HG02870 (cell line): Measurements from ENCODE around the gene PSMD5.

Source experiments
- ATAC-seq: cut with Tn5 transposase; IDR thresholded peaks from one replicate; pipeline ENCODE4 v1.9.1; 2021; ENCODE audit warnings: mild to moderate bottlenecking, moderate library complexity; ENCODE audit not compliant: unreplicated experiment

Gene PSMD5

GRCh38 chr9:120856700-120857099, 14.0 kb upstream of the PSMD5 start:
- no peak for ATAC-seq

GRCh38 chr9:120855827-120856670, 13.3 kb upstream of the PSMD5 start:
- no peak for ATAC-seq

GRCh38 chr9:120854596-120855327, 12.0 kb upstream of the PSMD5 start:
- no peak for ATAC-seq

- ATAC-seq = no peak
Observed at GRCh38 chr9:120853198-120853597, 10.5 kb upstream of the PSMD5 start.

- no peak for ATAC-seq
Observed at GRCh38 chr9:120852240-120853010, 9.7 kb upstream of the PSMD5 start.

GRCh38 chr9:120851449-120851848, 8.7 kb upstream of the PSMD5 start:
- ATAC-seq = no peak

- no peak for ATAC-seq
Observed at GRCh38 chr9:120850315-120850714, 7.6 kb upstream of the PSMD5 start.

GRCh38 chr9:120846906-120847305, 4.2 kb upstream of the PSMD5 start:
- ATAC-seq = no peak

- no peak for ATAC-seq
Observed at GRCh38 chr9:120846251-120846889, 3.6 kb upstream of the PSMD5 start.

GRCh38 chr9:120845255-120845654, 2.5 kb upstream of the PSMD5 start:
- no peak for ATAC-seq

- ATAC-seq = no peak
Observed at GRCh38 chr9:120841930-120842684, 615 bp downstream of the PSMD5 start.

GRCh38 chr9:120839146-120839545, 3.6 kb downstream of the PSMD5 start:
- ATAC-seq = no peak

- ATAC-seq = no peak
Observed at GRCh38 chr9:120837921-120838320, 4.8 kb downstream of the PSMD5 start.

GRCh38 chr9:120833325-120833724, 9.4 kb downstream of the PSMD5 start:
- no peak for ATAC-seq

GRCh38 chr9:120832807-120833206, 9.9 kb downstream of the PSMD5 start:
- ATAC-seq = no peak

GRCh38 chr9:120830865-120831264, 11.9 kb downstream of the PSMD5 start:
- ATAC-seq = no peak

GRCh38 chr9:120830151-120830550, 12.6 kb downstream of the PSMD5 start:
- ATAC-seq = no peak

GRCh38 chr9:120829650-120830049, 13.1 kb downstream of the PSMD5 start:
- ATAC-seq = no peak

- ATAC-seq = no peak
Observed at GRCh38 chr9:120820095-120820494, 22.6 kb downstream of the PSMD5 start.

GRCh38 chr9:120818595-120818994, 24.1 kb downstream of the PSMD5 start:
- no peak for ATAC-seq
